ENCODE data around the gene MAPKAP1.

DNA sequence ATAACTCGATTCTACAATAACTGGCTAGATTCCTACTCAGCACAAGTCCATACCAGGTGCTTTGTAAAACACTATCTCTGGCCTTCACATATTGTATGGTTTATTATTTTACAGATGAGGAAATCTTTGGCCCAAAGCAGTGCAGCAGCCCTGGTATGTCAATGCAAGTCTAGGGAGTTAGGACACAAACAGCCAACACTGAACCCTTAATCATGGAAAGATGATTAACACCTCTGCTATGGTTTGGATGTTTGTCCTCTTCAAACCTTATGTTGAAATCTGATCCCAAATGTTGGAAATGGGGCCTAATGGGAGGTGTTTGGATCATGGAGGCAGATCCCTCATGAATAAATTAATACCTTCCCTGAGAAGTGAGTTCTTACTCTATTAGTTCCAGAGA, 76.6 kb downstream of the MAPKAP1 start:
- TF ChIP-seq, protein P1, sequence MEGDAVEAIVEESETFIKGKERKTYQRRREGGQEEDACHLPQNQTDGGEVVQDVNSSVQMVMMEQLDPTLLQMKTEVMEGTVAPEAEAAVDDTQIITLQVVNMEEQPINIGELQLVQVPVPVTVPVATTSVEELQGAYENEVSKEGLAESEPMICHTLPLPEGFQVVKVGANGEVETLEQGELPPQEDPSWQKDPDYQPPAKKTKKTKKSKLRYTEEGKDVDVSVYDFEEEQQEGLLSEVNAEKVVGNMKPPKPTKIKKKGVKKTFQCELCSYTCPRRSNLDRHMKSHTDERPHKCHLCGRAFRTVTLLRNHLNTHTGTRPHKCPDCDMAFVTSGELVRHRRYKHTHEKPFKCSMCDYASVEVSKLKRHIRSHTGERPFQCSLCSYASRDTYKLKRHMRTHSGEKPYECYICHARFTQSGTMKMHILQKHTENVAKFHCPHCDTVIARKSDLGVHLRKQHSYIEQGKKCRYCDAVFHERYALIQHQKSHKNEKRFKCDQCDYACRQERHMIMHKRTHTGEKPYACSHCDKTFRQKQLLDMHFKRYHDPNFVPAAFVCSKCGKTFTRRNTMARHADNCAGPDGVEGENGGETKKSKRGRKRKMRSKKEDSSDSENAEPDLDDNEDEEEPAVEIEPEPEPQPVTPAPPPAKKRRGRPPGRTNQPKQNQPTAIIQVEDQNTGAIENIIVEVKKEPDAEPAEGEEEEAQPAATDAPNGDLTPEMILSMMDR (IDR thresholded peaks at IDR 0.05; ENCODE audit: low read length), result no peak
- TF ChIP-seq EZH2 (IDR thresholded peaks at IDR 0.05; ENCODE audit: borderline replicate concordance, low read length), result no peak
